Right lobe of liver (tissue), 6 donors: ENCODE measurements around the gene CALHM2. TPM values are rescaled to one million over a fixed set of nuclear protein-coding genes. Genes with fewer than 3 reads are reported as not detected.

ENCODE experiments used
- ATAC-seq, 4 donors: fragments of 200-7000 bp; cut with Tn5 transposase; one replicate each; pipeline ENCODE4 v1.9.1; 2020; ENCODE audit warnings: mild to moderate bottlenecking in 4 of 4, moderate library complexity in 4 of 4
- DNase-seq, 3 donors: peaks; one replicate each; pipeline ENCODE4 v3.0.0-alpha.2; 2020
- H3K27ac ChIP-seq, 3 donors: fragments of 200-600 bp; one replicate each; pipeline ENCODE4 v1.8.0; 2022
- H3K27me3 ChIP-seq, 2 donors: fragments of 200-600 bp; one replicate each; pipeline ENCODE4 v1.8.0; 2022
- H3K36me3 ChIP-seq, 4 donors: fragments of 200-600 bp; sonication (generic) in 1 of 4; one replicate each; pipeline versions ENCODE4 v1.5.1 to v1.8.0; 2017 to 2022; ENCODE audit warnings: control low read depth in 1 of 4
- H3K4me1 ChIP-seq, 4 donors: fragments of 200-600 bp; sonication (generic) in 1 of 4; one replicate each; pipeline versions ENCODE4 v1.5.1 to v1.8.0; 2017 to 2022; ENCODE audit warnings: control low read depth in 1 of 4
- H3K4me3 ChIP-seq, 3 donors: fragments of 200-600 bp; one replicate each; pipeline ENCODE4 v1.8.0; 2022
- H3K9me3 ChIP-seq, 4 donors: fragments of 200-600 bp; sonication (generic) in 1 of 4; one replicate each; pipeline versions ENCODE4 v1.5.1 to v1.8.0; 2017 to 2022; ENCODE audit warnings: control low read depth in 1 of 4
- CTCF ChIP-seq, 4 donors: fragments of 200-600 bp in 3 of 4; fragments of 450-650 bp in 1 of 4; IDR thresholded peaks; one replicate each; pipeline versions ENCODE4 v1.5.1 to v1.8.0; 2016 to 2022; ENCODE audit warnings: antibody characterized with exemption in 4 of 4, mild to moderate bottlenecking in 2 of 4
- POLR2A ChIP-seq: fragments of 450-650 bp; IDR thresholded peaks from one replicate; pipeline ENCODE4 v1.6.1; 2017; ENCODE audit warnings: antibody characterized with exemption, mild to moderate bottlenecking
- WGBS: methylation state at CpG from one replicate; pipeline ENCODE4 v1.1.6; 2018; ENCODE audit warnings: low coverage, low lambda C conversion rate; ENCODE audit not compliant: insufficient coverage; ENCODE audit errors: missing lambda C conversion rate; 5-methylcytosine and 5-hydroxymethylcytosine counted together
- intact Hi-C, 2 donors: fragments of 100-400 bp; cut with DNase I; formaldehyde crosslinking; loops; one replicate each; pipeline versions ENCODE4 v1.11.2 to v1.14.1; 2022
- total RNA-seq, 6 experiments: library from RNA; depleted of rRNA in 2 of 6; stranded (reverse); fragments of >200 nt in 2 of 6; fragmentation: NEBNext Ultra II Directional in 3 of 6; extraction: Animal tissue kit (Norgen Biotek cat#: 25700) in 3 of 6; gene quantifications; one replicate each; pipeline versions ENCODE4 v1.1.0 to v1.2.4, GENCODE V29; 2016 to 2023
- donor health status: DM: no; HTN: yes; CAD: no.
- donor health status: DM: no; HTN: no; CAD: no.
- donor health status: DM: no; HTN: no; CAD: no.
- donor health status: DM: no; HTN: yes; CAD: no.
- donor health status: DM: no; HTN: yes; CAD: no.

Gene CALHM2
- total RNA-seq, 6 experiments from 2014 or later = 2.3 to 5.7 (median 3.7) TPM

GRCh38 chr10:103466734-103467133 lies 14.6 kb upstream of the CALHM2 start:
- Histone ChIP-seq H3K9me3 (no peaks in the 10 kb centered on the region), H3K4me3 (no peak overlapping the region), H3K27ac (no peak overlapping the region), H3K27me3 (no peaks in the 10 kb centered on the region), H3K4me1 (no peaks in the 10 kb centered on the region), H3K36me3 (no peaks in the 10 kb centered on the region)
- TF ChIP-seq CTCF (IDR thresholded peaks at IDR 0.05) (no peak), POLR2A (no peak)
- ATAC-seq (no peak), DNase-seq (no peak)
- intact Hi-C loops = no loop called here
- WGBS = 85% methylated on average over 3 of the region's 3 CpGs

- DNase-seq (no peak), ATAC-seq (peak in 2 of 4 donors; percentile 15 to 33)
- intact Hi-C loops = no loop called here
- 68% methylated on average over 7 of the region's 14 CpGs for WGBS
- Histone ChIP-seq H3K4me1 (no peaks in the 10 kb centered on the region), H3K4me3 (no peak overlapping the region), H3K27ac (no peak overlapping the region), H3K27me3 (no peaks in the 10 kb centered on the region), H3K9me3 (no peaks in the 10 kb centered on the region), H3K36me3 (no peaks in the 10 kb centered on the region)
- TF ChIP-seq CTCF (IDR thresholded peaks at IDR 0.05) (no peak), POLR2A (no peak)
Measured at GRCh38 chr10:103465411-103466179, 13.4 kb upstream of the CALHM2 start.

GRCh38 chr10:103463499-103463898 lies 11.3 kb upstream of the CALHM2 start:
- intact Hi-C loops = no loop called here

GRCh38 chr10:103459615-103460014 lies 7.4 kb upstream of the CALHM2 start:
- Histone ChIP-seq H3K27me3 (no peaks in the 10 kb centered on the region), H3K4me3 (no peak overlapping the region), H3K27ac (no peak overlapping the region), H3K4me1 (no peaks in the 10 kb centered on the region), H3K36me3 (no peaks in the 10 kb centered on the region), H3K9me3 (no peaks in the 10 kb centered on the region)
- no CpG with 5 or more reads among the region's 4 CpGs for WGBS
- intact Hi-C loops = no loop called here
- ATAC-seq (peak in 1 of 4 donors; percentile 7), DNase-seq (no peak)
- TF ChIP-seq CTCF (IDR thresholded peaks at IDR 0.05) (no peak), POLR2A (no peak)

More at GRCh38 chr10:103463499-103463898, 11.3 kb upstream of the CALHM2 start:
- Histone ChIP-seq H3K4me1 (no peaks in the 10 kb centered on the region), H3K9me3 (no peaks in the 10 kb centered on the region), H3K27ac (no peak overlapping the region), H3K36me3 (no peaks in the 10 kb centered on the region), H3K4me3 (no peak overlapping the region), H3K27me3 (no peaks in the 10 kb centered on the region)
- no peak for DNase-seq
- WGBS = 61% methylated on average over 3 of the region's 4 CpGs
- TF ChIP-seq CTCF (IDR thresholded peaks at IDR 0.05) = no peak
- TF ChIP-seq POLR2A = no peak
- no peak for ATAC-seq
